B cell (primary cell): ENCODE data around the gene FAM227B. TPM values are rescaled to one million over a fixed set of nuclear protein-coding genes. Genes with fewer than 3 reads are reported as not detected.

Experiments
- ATAC-seq: fragments of 200-7000 bp; cut with Tn5 transposase; one replicate; pipeline ENCODE4 v1.10.0; 2021; ENCODE audit warnings: low read depth, mild to moderate bottlenecking, moderate number of reproducible peaks, moderate library complexity
- CTCF ChIA-PET: fragments of 350-600 bp; sonication (Branson Sonifier 250); formaldehyde crosslinking; loops from one replicate; lab custom pipeline; 2021; ENCODE audit warnings: antibody characterized with exemption, inconsistent platforms; lab: Charles Lee
- POLR2A ChIA-PET: fragments of 350-600 bp; sonication (Branson Sonifier 250); formaldehyde crosslinking; loops from one replicate; lab custom pipeline; 2021; ENCODE audit warnings: antibody characterized with exemption; lab: Charles Lee
- DNase-seq: peaks from one replicate; pipeline ENCODE4 v3.0.0; 2013
- H2AFZ ChIP-seq: 2 replicates; pipeline ENCODE4 v1.6.1; 2012; ENCODE audit warnings: mild to moderate bottlenecking, low read depth, low read length; ENCODE audit not compliant: insufficient read depth, poor library complexity, severe bottlenecking
- H3K27ac ChIP-seq, 2 donors: 1 replicate in 1 of 2; 2 replicates in 1 of 2; pipeline ENCODE4 v1.5.1; 2012 to 2013; ENCODE audit warnings: low read length in 2 of 2, mild to moderate bottlenecking in 2 of 2, moderate library complexity in 1 of 2
- H3K27me3 ChIP-seq, 4 experiments: fragments of 200-600 bp in 1 of 4; sonication (generic) in 1 of 4; replicated peaks in 1 of 4; 1 replicate in 2 of 4; 2 replicates in 2 of 4; pipeline versions ENCODE4 v1.6.1 to v1.7.0; 2013 to 2016; ENCODE audit warnings: low read length in 3 of 4, mild to moderate bottlenecking in 2 of 4, mixed read lengths in 1 of 4, moderate library complexity in 1 of 4; ENCODE audit not compliant: insufficient read depth in 4 of 4, control insufficient read depth in 3 of 4; ENCODE audit errors: control extremely low read depth in 1 of 4
- H3K36me3 ChIP-seq, 2 experiments: replicated peaks in 1 of 2; 1 replicate in 1 of 2; 2 replicates in 1 of 2; pipeline versions ENCODE4 v1.6.1 to v1.7.1; 2013; ENCODE audit warnings: low read length in 1 of 2; ENCODE audit not compliant: insufficient read depth in 2 of 2, control insufficient read depth in 1 of 2; ENCODE audit errors: control extremely low read depth in 1 of 2, extremely low read depth in 1 of 2
- H3K4me1 ChIP-seq, 2 donors: fragments of 200-600 bp in 1 of 2; sonication (generic) in 1 of 2; 1 replicate in 1 of 2; 2 replicates in 1 of 2; pipeline versions ENCODE4 v1.5.1 to v1.6.1; 2013 to 2017; ENCODE audit warnings: low read length in 2 of 2; ENCODE audit not compliant: control insufficient read depth in 2 of 2, insufficient read depth in 2 of 2
- H3K4me2 ChIP-seq: replicated peaks from 2 replicates; pipeline ENCODE3; 2012; ENCODE audit warnings: mild to moderate bottlenecking, low read depth, low read length; ENCODE audit not compliant: poor library complexity, severe bottlenecking
- H3K4me3 ChIP-seq, 5 experiments: fragments of 200-600 bp in 1 of 5; sonication (generic) in 1 of 5; 1 replicate in 3 of 5; 2 replicates in 2 of 5; pipeline versions ENCODE4 v1.5.1 to v1.7.0; 2011 to 2016; ENCODE audit warnings: low read length in 4 of 5, mild to moderate bottlenecking in 4 of 5, low read depth in 2 of 5, control low read depth in 1 of 5, moderate library complexity in 1 of 5; ENCODE audit not compliant: insufficient read depth in 1 of 5; ENCODE audit errors: control extremely low read depth in 1 of 5, extremely low read depth in 1 of 5
- H3K79me2 ChIP-seq: fragments of 200-600 bp; sonication (generic); one replicate; pipeline ENCODE4 v1.6.0; 2016; ENCODE audit warnings: low read length; ENCODE audit not compliant: control insufficient read depth, insufficient read depth
- H3K9ac ChIP-seq: fragments of 200-600 bp; sonication (generic); 2 replicates; pipeline ENCODE4 v1.6.1; 2017; ENCODE audit warnings: mild to moderate bottlenecking, low read length, moderate library complexity
- H3K9me3 ChIP-seq, 3 donors: one replicate each; pipeline versions ENCODE4 v1.6.1 to v1.7.1; 2013; ENCODE audit warnings: low read length in 2 of 3; ENCODE audit not compliant: control insufficient read depth in 2 of 3, insufficient read depth in 1 of 3; ENCODE audit errors: control extremely low read depth in 1 of 3
- H4K20me1 ChIP-seq: 2 replicates; pipeline ENCODE4 v1.6.0; 2012; ENCODE audit warnings: mild to moderate bottlenecking, low read length; ENCODE audit not compliant: insufficient read depth, control insufficient read depth, poor library complexity, severe bottlenecking
- H3K27ac Mint-ChIP-seq: one replicate; pipeline ENCODE4 v1.8.0; 2021; ENCODE audit warnings: mixed read lengths
- H3K27me3 Mint-ChIP-seq: one replicate; pipeline ENCODE4 v1.8.0; 2021; ENCODE audit warnings: mixed read lengths
- H3K4me1 Mint-ChIP-seq: one replicate; pipeline ENCODE4 v1.8.0; 2021; ENCODE audit warnings: mixed read lengths
- H3K4me3 Mint-ChIP-seq: one replicate; pipeline ENCODE4 v1.8.0; 2021; ENCODE audit warnings: mixed read lengths
- H3K9me3 Mint-ChIP-seq: one replicate; pipeline ENCODE4 v1.8.0; 2022; ENCODE audit warnings: mixed read lengths; ENCODE audit not compliant: insufficient read depth
- CTCF ChIP-seq: fragments of 200-600 bp; IDR thresholded peaks from one replicate; pipeline ENCODE4 v1.8.0; 2022; ENCODE audit warnings: antibody characterized with exemption, mild to moderate bottlenecking
- EZH2 ChIP-seq: IDR thresholded peaks from 2 replicates; pipeline ENCODE4 v1.6.1; 2012; ENCODE audit warnings: borderline replicate concordance, low read depth, mild to moderate bottlenecking, moderate library complexity, low read length; ENCODE audit not compliant: insufficient read depth, poor library complexity, severe bottlenecking
- WGBS: methylation state at CpG from one replicate; pipeline ENCODE4 v1.1.5; 2013; ENCODE audit warnings: missing lambda C conversion rate; ENCODE audit not compliant: insufficient coverage; 5-methylcytosine and 5-hydroxymethylcytosine counted together
- intact Hi-C: fragments of 100-400 bp; cut with micrococcal nuclease; formaldehyde crosslinking; loops from one replicate; pipeline ENCODE4 v1.10.0; 2022
- polyA plus RNA-seq: library from polyadenylated mRNA; depleted of rRNA; stranded (reverse); fragments of >200 nt; gene quantifications from 2 replicates; pipeline ENCODE4 v1.2.3, GENCODE V29; 2012
- total RNA-seq, 2 donors: library from RNA; stranded (reverse); fragments of 120-200 nt in 1 of 2; gene quantifications; 1 replicate in 1 of 2; 2 replicates in 1 of 2; pipeline versions ENCODE4 v1.2.3 to v1.2.4, GENCODE V29; 2013 to 2022

The FAM227B gene
- total and polyA plus RNA-seq, 2 donors (not counting 1 experiment from before 2014, with no cell fraction given): 5.6 to 8.9 TPM

GRCh38 chr15:49306551-49306950 lies 314.1 kb downstream of the FAM227B start:
- DNase-seq (no peak), ATAC-seq (no peak)
- no peak overlapping the region for H3K9ac ChIP-seq
- no peak overlapping the region for H3K4me2 ChIP-seq
- H4K20me1 ChIP-seq: peaks cover 3% of the 10 kb centered on the region
- CTCF ChIA-PET: no interaction called here
- no peaks in the 10 kb centered on the region for H3K79me2 ChIP-seq
- WGBS: no CpG with 5 or more reads among the region's 1 CpG
- no peaks in the 10 kb centered on the region for H3K9me3 ChIP-seq
- no peak overlapping the region for H3K4me3 ChIP-seq
- TF ChIP-seq CTCF: no peak
- no peak for TF ChIP-seq EZH2
- Mint-ChIP-seq H3K27ac (no peak overlapping the region), H3K27me3 (no peaks in the 10 kb centered on the region), H3K4me1 (peaks cover 8% of the 10 kb centered on the region), H3K9me3 (no peaks in the 10 kb centered on the region), H3K4me3 (no peak overlapping the region)
- H3K27me3 ChIP-seq: no peaks in the 10 kb centered on the region
- no peak overlapping the region for H3K27ac ChIP-seq
- intact Hi-C loops: no loop called here
- H2AFZ ChIP-seq: no peak overlapping the region
- H3K36me3 ChIP-seq: peaks cover 1 to 15% of the 10 kb centered on the region in 2 experiments
- POLR2A ChIA-PET: no interaction called here
- no peaks in the 10 kb centered on the region for H3K4me1 ChIP-seq

GRCh38 chr15:49303003-49303402 lies 317.6 kb downstream of the FAM227B start:
- Histone ChIP-seq H3K9ac (no peak overlapping the region), H3K36me3 (peaks cover 1 to 15% of the 10 kb centered on the region in 2 experiments), H2AFZ (no peak overlapping the region), H3K27me3 (no peaks in the 10 kb centered on the region), H3K9me3 (peaks cover 0 to 1% (median 0%) of the 10 kb centered on the region in 3 donors), H3K4me1 (no peaks in the 10 kb centered on the region), H3K4me3 (no peak overlapping the region), H3K27ac (no peak overlapping the region), H4K20me1 (no peaks in the 10 kb centered on the region), H3K4me2 (no peak overlapping the region), H3K79me2 (no peaks in the 10 kb centered on the region)
- intact Hi-C loops: no loop called here
- DNase-seq: no peak
- CTCF ChIA-PET: no interaction called here
- H3K4me3 Mint-ChIP-seq: no peak overlapping the region
- H3K9me3 Mint-ChIP-seq: no peaks in the 10 kb centered on the region
- TF ChIP-seq EZH2 (no peak), CTCF (no peak)
- POLR2A ChIA-PET: no interaction called here
- 100% methylated on average over 1 of the region's 3 CpGs for WGBS
- peaks cover 3% of the 10 kb centered on the region for H3K4me1 Mint-ChIP-seq
- ATAC-seq: no peak
- no peaks in the 10 kb centered on the region for H3K27me3 Mint-ChIP-seq
- no peak overlapping the region for H3K27ac Mint-ChIP-seq
